T-helper 2 cell treated with Interferon-gamma antibody and Interleukin-4, amounts not matched to agents 100 ng/mL and 5 ng/mL, for 36 hours (primary cell): ENCODE results near the gene GUSB. TPM values are rescaled to one million over a fixed set of nuclear protein-coding genes. Genes with fewer than 3 reads are reported as not detected.

ENCODE experiments used
- intact Hi-C: fragments of 100-400 bp; cut with micrococcal nuclease; formaldehyde crosslinking; loops from one replicate; pipeline ENCODE4 v1.15.1; 2023
- total RNA-seq: library from RNA; stranded (reverse); gene quantifications from 2 replicates; pipeline ENCODE4 v1.2.3, GENCODE V29; 2022

Gene GUSB
- total RNA-seq, 1 donor from 2014 or later: 73.6 TPM

DNA sequence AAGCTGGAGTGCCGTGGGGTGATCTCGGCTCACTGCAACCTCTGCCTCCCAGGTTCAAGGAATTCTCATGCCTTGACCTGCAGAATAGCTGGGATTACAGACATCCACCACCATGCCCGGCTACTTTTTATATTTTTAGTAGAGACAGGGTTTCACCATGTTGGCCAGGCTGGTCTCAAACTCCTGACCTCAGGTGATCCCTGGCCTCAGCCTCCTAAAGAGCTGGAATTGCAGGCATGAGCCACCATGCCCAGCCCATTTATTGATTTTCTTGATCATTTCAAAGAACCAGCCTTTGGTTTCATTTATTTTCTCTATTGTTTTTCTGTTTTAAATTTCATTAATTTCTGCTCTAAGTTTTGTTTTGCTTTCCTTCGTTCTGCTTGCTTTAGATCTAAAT is 50.3 kb downstream of the GUSB start:
- intact Hi-C loops: no loop called here

DNA sequence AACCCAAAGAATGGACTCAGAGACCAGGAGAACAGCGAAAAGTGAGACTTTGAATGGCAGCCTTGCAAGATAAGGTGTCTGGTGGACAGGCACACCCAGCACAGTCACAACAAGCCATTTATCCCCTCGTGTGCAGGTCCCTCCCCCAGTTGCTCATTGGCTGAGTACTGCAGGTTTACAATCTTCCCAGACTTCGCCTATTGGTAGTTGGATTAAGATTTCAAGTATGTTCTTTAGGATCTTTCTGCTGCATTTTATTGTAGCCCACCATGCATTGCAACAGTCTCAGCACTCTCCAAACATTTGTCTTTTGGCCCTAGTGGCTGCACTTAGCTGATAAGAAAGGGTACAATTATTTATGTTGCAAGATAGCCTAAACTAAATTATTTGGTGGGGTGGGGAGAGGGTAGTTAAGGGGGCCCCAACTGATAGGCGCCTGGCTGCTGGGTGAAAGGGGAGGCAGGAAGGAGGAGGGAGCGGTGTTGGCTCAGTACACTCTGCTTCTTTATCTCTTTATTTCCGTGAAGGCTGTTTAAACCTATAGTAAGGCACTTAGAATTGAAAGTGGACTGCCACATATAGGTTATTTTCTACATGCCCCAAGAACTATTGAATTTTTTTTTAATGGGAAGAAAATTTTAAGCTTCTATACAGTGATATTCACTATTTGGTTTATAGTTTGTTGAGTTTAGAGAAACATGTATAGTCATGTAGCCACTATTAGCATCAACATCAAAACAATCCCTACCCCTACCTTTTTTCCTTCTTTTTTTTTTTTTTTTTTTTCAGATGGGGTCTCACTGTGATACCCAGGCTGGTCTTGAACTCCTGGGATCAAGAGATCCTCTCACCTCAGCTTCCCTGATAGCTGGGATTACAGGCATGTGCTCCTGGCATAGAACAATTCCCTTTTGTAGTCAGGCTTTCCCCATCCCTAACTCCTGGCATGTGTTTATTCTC is 54.2 kb downstream of the GUSB start:
- intact Hi-C loops: no loop called here

DNA sequence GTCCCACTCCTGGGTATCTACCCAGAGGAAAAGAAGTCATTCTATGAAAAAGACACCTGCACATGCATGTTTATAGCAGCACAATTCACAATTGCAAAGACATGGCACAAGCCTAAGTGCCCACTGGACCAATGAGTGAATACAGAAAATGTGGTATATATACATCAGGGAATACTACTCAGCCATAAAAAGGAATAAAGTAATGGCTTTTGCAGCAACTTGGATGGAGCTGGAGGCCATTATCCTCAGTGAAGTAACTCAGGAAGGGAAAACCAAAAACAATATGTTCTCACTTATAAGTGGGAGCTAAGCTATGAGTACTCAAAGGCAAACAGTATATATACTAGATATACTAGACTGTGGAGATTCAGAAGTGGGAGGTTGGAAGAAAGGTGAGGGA is 55.4 kb downstream of the GUSB start:
- intact Hi-C loops: no loop called here

DNA sequence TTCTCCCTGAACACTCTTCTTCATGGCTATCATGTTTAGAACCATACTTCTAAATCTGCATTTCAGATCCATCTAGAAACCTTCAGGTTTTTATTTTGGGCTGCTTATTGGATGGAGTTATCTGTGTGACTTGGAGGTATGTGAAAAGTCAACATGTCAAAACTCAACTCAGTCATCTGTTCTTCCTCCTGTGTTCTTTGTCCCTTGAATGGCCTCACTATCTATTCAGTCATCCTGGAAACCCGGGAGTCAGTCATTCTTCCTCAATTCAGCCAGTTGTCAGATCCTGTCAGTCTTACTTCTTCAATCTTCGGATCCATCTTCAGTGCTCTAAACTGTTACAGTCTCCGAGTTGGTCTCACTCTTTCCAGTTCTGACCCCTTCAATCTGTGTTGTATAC is 57.0 kb downstream of the GUSB start:
- intact Hi-C loops: no loop called here

DNA sequence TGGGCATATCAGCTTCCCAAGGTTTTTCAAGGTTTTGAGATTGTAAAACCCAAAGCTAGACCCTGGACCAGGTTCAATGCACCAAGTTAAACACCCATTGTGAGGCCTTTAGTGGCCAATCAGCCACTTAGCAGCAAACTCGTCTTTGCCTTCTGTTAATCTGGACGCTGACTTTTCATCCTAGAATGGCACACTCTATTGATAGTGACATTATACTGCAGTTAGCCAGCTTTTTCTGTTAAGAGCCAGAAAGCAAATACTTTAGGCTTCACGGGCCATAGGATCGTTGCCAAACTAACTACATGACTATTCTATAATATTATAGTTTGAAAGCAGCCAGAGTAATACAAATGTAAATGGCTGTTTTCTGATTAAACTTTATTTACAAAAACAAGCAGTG is 57.8 kb downstream of the GUSB start:
- intact Hi-C loops: no loop called here

DNA sequence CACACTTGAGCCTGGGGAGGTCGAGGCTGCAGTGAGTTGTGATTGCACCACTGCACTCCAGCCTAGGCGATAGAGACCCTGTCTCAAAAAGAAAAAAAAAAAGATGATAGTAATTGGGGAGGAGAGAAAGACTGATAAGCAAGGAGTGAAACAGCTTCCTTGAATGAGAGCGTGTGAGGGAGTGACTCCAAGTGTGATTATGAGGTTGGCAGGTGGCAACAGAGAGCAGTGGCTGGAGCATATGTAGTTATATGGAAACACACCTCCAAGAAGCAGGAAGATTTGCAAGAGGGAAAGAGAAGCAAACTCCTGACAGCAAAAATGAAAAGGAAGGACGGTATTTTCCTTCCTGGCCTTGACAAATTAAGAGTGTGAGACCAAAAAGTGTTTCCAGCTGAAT is 58.7 kb downstream of the GUSB start:
- intact Hi-C loops: no loop called here

DNA sequence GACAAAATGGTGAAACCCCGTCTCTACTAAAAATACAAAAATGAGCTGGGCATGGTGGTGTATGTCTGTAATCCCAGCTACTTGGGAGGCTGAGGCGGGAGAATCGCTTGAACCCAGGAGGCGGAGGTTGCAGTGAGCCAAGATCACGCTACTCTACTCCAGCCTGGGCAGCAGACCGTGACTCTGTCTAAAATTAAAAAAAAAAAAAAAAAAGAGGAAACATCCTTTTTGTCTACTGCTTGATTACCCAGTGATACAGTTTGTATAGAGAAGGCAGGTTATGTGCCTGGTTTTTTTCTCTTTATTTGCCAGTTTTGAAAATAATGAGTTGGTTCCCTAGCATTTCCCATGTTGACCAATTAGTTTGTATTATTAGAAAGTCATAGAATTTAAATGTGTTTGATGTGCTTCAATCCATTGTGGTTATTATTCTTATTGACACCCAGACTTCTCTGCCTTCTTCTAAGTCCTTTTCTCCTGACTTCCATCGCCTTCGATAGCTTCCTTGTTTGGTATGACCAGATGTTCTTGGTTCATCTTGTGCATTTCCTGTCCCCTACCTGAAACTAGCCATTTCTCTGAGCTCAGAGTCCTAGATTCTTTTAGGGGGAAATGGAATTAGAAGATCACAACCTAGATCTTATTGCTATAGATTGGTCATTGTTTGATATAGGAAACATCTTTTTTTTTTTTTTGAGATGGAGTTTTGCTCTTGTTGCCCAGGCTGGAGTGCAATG is 65.9 kb downstream of the GUSB start:
- intact Hi-C loops: no loop called here

DNA sequence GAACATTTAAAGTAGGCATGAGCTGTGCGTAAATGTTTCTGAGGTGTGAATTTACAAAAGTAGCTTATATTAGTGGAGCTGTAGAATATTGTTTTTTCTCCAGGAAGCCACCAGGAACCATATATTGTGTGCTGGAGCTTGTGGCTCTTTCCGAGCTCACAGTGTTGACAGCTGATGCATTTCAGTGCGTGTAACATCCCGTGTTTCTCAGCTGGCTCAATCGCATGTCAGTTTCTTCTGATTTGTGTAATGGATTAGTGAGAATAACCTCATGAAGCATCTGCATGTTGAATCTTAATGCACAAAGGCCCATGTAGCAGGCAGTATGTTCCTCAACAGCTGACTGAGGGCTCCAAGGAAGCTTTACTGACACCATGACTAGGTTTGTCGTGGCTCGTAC is 69.8 kb downstream of the GUSB start:
- intact Hi-C loops: no loop called here

Other genes with a start within 250 kb of the GUSB start
- gene VKORC1L1, start 109.1 kb downstream of the GUSB start, total RNA-seq: 20.1 and 21.1 TPM in 2 replicates
- gene ASL, start 93.6 kb upstream of the GUSB start, total RNA-seq: 33.1 and 34.7 TPM in 2 replicates
- 33.3 and 36.0 TPM in 2 replicates for gene CRCP, start 132.6 kb upstream of the GUSB start, total RNA-seq
- gene TPST1, start 223.1 kb upstream of the GUSB start, total RNA-seq: 0.48 and 0.55 TPM in 2 replicates